ENCODE data around the gene PEPD. TPM values are rescaled to one million over a fixed set of nuclear protein-coding genes. Genes with fewer than 3 reads are reported as not detected.

Gene PEPD
- total RNA-seq, 1 donor from 2014 or later: 112 TPM

DNA sequence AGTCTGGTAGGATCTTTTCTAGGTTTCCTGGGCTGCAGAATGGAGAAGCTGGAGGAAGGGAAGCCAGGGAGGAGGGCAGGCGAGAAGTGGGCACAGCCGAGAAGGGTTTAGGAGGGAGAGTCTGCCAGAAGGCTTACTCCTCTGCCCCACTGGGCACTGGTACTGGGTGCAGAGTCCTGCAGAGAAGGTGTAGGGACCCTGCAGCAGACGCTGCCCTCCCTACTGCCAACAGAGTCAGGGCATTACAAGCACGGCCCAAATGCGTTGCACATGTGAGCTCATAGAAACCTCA is 726 bp upstream of the PEPD start:
- Histone ChIP-seq H3K27me3 (no peaks in the 10 kb centered on the region), H3K4me1 (peaks cover 4 to 7% of the 10 kb centered on the region in 2 donors), H3K4me3 (peak overlapping the region; percentile 60 to 89), H3K27ac (no peak overlapping the region), H3K9me3 (no peaks in the 10 kb centered on the region), H3K36me3 (no peaks in the 10 kb centered on the region)
- no peak for DNase-seq (ENCODE audit: low spot score in 2 of 2)
- TF ChIP-seq, protein P1, sequence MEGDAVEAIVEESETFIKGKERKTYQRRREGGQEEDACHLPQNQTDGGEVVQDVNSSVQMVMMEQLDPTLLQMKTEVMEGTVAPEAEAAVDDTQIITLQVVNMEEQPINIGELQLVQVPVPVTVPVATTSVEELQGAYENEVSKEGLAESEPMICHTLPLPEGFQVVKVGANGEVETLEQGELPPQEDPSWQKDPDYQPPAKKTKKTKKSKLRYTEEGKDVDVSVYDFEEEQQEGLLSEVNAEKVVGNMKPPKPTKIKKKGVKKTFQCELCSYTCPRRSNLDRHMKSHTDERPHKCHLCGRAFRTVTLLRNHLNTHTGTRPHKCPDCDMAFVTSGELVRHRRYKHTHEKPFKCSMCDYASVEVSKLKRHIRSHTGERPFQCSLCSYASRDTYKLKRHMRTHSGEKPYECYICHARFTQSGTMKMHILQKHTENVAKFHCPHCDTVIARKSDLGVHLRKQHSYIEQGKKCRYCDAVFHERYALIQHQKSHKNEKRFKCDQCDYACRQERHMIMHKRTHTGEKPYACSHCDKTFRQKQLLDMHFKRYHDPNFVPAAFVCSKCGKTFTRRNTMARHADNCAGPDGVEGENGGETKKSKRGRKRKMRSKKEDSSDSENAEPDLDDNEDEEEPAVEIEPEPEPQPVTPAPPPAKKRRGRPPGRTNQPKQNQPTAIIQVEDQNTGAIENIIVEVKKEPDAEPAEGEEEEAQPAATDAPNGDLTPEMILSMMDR (IDR thresholded peaks at IDR 0.05): no peak
- intact Hi-C loops (cut with DNase I): loop anchor here (5.0 to 10.0 kb wide), 2 partner anchors 550 to 848 kb away; partner anchors contain the start of genes ANKRD27, CEP89, FAAP24 and RGS9BP

DNA sequence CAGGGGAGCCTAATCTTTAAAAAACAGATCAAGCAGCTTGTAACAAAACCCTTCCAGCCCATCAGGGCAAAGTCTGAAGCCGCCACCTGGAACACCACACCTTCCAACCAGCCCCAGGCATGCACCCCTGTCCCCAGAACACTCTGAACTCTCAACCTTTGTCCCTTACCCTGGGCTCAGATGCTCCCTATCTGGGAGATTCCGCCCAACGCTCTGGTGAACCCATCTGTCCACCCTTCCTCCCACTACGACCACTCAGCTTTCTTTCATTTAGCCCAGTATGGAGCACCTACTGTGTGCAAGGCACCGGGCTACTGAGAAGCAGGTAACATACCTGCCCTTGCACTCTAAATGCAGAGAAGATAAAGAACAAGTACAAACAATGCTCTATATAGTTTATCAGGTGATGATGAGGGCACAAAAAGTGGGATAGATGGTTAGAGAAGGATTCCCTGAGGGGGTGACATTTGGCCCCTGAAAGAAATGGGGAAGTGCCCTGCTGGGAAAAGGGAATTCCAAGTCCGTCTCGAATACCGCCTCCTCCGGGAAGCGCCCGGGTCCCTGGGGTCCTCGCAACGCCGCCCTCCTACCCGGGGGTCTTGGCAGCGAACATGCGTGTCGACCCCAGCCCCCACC is 629 bp downstream of the PEPD start:
- no peaks in the 10 kb centered on the region for H3K9me3 ChIP-seq
- DNase-seq (ENCODE audit: low spot score in 2 of 2): no peak
- no peaks in the 10 kb centered on the region for H3K27me3 ChIP-seq
- peak overlapping the region in 1 of 2 donors; percentile 4 for H3K27ac ChIP-seq
- H3K4me3 ChIP-seq: peak overlapping the region; percentile 60 to 89
- H3K4me1 ChIP-seq: peaks cover 4 to 7% of the 10 kb centered on the region in 2 donors
- no peaks in the 10 kb centered on the region for H3K36me3 ChIP-seq
- TF ChIP-seq, protein P1 (IDR thresholded peaks at IDR 0.05): no peak
- intact Hi-C loops (cut with DNase I): loop anchor here (1.0 to 10.0 kb wide), 5 partner anchors 148 to 846 kb away; partner anchors contain the start of genes ANKRD27, CEBPG, CEP89 and FAAP24

DNA sequence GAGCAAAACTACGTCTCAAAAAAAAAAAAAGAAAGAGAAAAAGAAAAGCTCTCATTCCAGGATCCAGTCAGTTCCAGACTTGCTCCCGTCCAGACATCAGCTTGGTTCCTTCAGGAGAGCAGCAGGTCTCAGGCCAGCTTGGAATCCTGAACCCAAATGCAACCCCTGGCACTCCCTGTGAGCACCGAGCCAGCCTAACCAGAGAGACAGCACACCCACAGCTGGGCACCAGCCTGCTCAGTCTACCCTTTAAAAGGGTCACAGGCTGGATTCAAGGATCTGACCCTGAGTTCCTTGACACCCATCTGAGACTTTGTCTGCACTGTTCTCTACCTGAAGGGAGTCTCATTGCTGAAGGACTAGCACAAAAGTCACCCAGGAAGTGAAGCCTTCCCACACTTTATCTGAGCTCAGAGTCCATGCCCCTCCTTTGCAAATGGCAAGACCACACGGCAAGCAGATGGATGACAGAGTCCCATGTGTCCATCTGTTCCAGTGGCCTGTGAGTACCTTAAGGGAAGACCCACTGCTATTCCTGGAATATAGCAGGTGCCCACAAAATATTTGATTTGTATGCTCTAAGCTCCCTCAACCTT is 1.4 kb downstream of the PEPD start:
- Histone ChIP-seq H3K27ac (no peak overlapping the region), H3K9me3 (no peaks in the 10 kb centered on the region), H3K4me1 (peaks cover 4 to 7% of the 10 kb centered on the region in 2 donors), H3K36me3 (no peaks in the 10 kb centered on the region), H3K4me3 (no peak overlapping the region), H3K27me3 (no peaks in the 10 kb centered on the region)
- intact Hi-C loops (cut with DNase I): loop anchor here (2.0 to 10.0 kb wide), 3 partner anchors 548 to 845 kb away; partner anchors contain the start of genes ANKRD27, CEP89, FAAP24 and LSM14A
- TF ChIP-seq, protein P1 (IDR thresholded peaks at IDR 0.05): no peak
- DNase-seq (ENCODE audit: low spot score in 2 of 2): no peak

DNA sequence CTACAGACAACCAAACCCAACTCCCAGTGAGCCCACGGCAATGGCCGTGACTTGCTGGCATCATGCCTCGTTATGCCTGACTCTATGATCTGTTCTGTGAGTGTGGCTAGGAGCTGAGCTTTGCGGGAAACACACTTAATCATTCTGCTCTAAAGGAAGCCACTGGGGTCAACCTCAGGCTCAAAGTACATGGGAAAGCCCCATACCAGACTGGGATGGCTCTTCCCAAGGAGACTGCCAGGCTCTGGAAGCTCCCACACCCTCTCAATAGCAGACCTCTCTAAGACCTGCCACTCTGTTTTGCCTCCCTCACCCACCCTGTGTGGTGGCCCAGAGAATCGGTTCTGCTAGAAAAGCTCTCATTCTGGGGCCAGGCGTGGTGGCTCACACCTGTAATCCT is 2.2 kb downstream of the PEPD start:
- Histone ChIP-seq H3K27me3 (no peaks in the 10 kb centered on the region), H3K4me1 (peaks cover 4 to 7% of the 10 kb centered on the region in 2 donors), H3K27ac (no peak overlapping the region), H3K36me3 (no peaks in the 10 kb centered on the region), H3K9me3 (no peaks in the 10 kb centered on the region), H3K4me3 (no peak overlapping the region)
- TF ChIP-seq, protein P1 (IDR thresholded peaks at IDR 0.05): no peak
- no peak for DNase-seq (ENCODE audit: low spot score in 2 of 2)
- intact Hi-C loops (cut with DNase I): no loop called here

DNA sequence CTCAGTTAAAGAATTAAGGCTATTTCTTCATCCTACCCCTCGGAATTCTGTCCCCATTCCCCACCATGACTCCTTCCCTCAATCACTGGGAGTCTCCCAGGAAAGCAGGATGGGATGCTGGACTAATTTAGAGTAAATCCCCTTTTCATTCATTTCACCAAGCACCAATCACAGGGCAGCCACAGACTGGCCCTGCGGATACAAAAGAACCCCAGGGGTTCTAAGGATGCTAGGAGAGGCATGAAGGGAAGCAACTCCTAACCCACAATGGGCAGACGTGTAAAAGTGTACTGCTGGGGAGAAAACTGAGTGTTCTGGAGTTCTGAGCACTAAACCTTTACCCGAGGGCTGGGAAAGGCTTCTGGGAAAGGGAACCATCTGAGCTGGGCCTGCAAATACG is 3.0 kb downstream of the PEPD start:
- H3K36me3 ChIP-seq: no peaks in the 10 kb centered on the region
- H3K4me3 ChIP-seq: no peak overlapping the region
- H3K27ac ChIP-seq: no peak overlapping the region
- TF ChIP-seq, protein P1 (IDR thresholded peaks at IDR 0.05): no peak
- no peak for DNase-seq (ENCODE audit: low spot score in 2 of 2)
- intact Hi-C loops (cut with DNase I): no loop called here
- no peaks in the 10 kb centered on the region for H3K9me3 ChIP-seq
- peaks cover 4 to 7% of the 10 kb centered on the region in 2 donors for H3K4me1 ChIP-seq
- no peaks in the 10 kb centered on the region for H3K27me3 ChIP-seq
